H1 (cell line): ENCODE measurements around the gene PEAK1. TPM values are rescaled to one million over a fixed set of nuclear protein-coding genes. Genes with fewer than 3 reads are reported as not detected.

ENCODE experiments used
- CTCF ChIA-PET: fragments of 300-600 bp; sonication (Branson Sonifier 250); formaldehyde crosslinking; loops from one replicate; lab custom pipeline; 2021; ENCODE audit not compliant: partially characterized antibody; lab: Charles Lee
- POLR2A ChIA-PET: fragments of 300-600 bp; sonication (Branson Sonifier 250); formaldehyde crosslinking; loops from one replicate; lab custom pipeline; 2021; ENCODE audit warnings: inconsistent platforms; ENCODE audit not compliant: partially characterized antibody; lab: Charles Lee
- DNase-seq, 2 experiments: peaks; one replicate each; pipeline versions ENCODE4 v3.0.0 to v3.0.0-alpha.2; 2010 to 2022; ENCODE audit warnings: low spot score in 2 of 2, low read depth in 1 of 2, mixed read lengths in 1 of 2
- FAIRE-seq: peaks from 2 replicates; lab custom pipeline; 2011; peaks lifted over from hg19 to GRCh38; lab: Jason Lieb, UNC
- H2AFZ ChIP-seq: 2 replicates; pipeline ENCODE4 v1.8.1; 2012; ENCODE audit warnings: low read length, inconsistent platforms
- H2AK5ac ChIP-seq: 2 replicates; pipeline ENCODE4 v1.6.1; 2013; ENCODE audit warnings: low read depth, low read length
- H2BK120ac ChIP-seq: replicated peaks from 2 replicates; pipeline ENCODE3; 2013; ENCODE audit warnings: low read depth, low read length, inconsistent platforms
- H2BK12ac ChIP-seq: 2 replicates; pipeline ENCODE4 v1.6.1; 2013; ENCODE audit warnings: low read depth, low read length
- H2BK15ac ChIP-seq: 2 replicates; pipeline ENCODE4 v1.6.1; 2013; ENCODE audit warnings: low read length
- H2BK20ac ChIP-seq: 2 replicates; pipeline ENCODE4 v1.6.1; 2013; ENCODE audit warnings: low read length
- H2BK5ac ChIP-seq: 2 replicates; pipeline ENCODE4 v1.6.1; 2013; ENCODE audit warnings: low read depth, low read length
- H3K14ac ChIP-seq: 2 replicates; pipeline ENCODE4 v1.6.1; 2013; ENCODE audit warnings: inconsistent platforms; ENCODE audit not compliant: insufficient read length
- H3K18ac ChIP-seq: 2 replicates; pipeline ENCODE4 v1.6.1; 2013; ENCODE audit warnings: low read length; ENCODE audit errors: extremely low read depth
- H3K23ac ChIP-seq: 2 replicates; pipeline ENCODE4 v1.6.1; 2013; ENCODE audit warnings: inconsistent platforms; ENCODE audit not compliant: insufficient read length
- H3K23me2 ChIP-seq: 2 replicates; pipeline ENCODE4 v1.6.1; 2013; ENCODE audit warnings: low read depth, low read length
- H3K27ac ChIP-seq: 2 replicates; pipeline ENCODE4 v1.6.1; 2011; ENCODE audit warnings: low read depth, low read length, inconsistent platforms
- H3K27me3 ChIP-seq, 4 experiments: replicated peaks in 1 of 4; 1 replicate in 1 of 4; 2 replicates in 3 of 4; pipeline versions ENCODE4 v1.6.1 to v1.8.1; 2011 to 2013; ENCODE audit warnings: low read length in 3 of 4, mild to moderate bottlenecking in 3 of 4, inconsistent platforms in 2 of 4, mixed read lengths in 2 of 4, moderate library complexity in 1 of 4; ENCODE audit not compliant: control insufficient read depth in 3 of 4, insufficient read depth in 3 of 4; ENCODE audit errors: extremely low read depth in 1 of 4
- H3K36me3 ChIP-seq, 4 experiments: 2 replicates each; pipeline versions ENCODE4 v1.6.1 to v1.8.1; 2011 to 2013; ENCODE audit warnings: mild to moderate bottlenecking in 4 of 4, low read length in 3 of 4, moderate library complexity in 2 of 4, control low read depth in 1 of 4, inconsistent platforms in 1 of 4; ENCODE audit not compliant: insufficient read depth in 4 of 4, control insufficient read depth in 2 of 4
- H3K4ac ChIP-seq: replicated peaks from 2 replicates; pipeline ENCODE3; 2013; ENCODE audit warnings: low read length, low read depth, mixed read lengths, inconsistent platforms; ENCODE audit not compliant: insufficient read length
- H3K4me1 ChIP-seq, 4 experiments: replicated peaks in 1 of 4; 1 replicate in 1 of 4; 2 replicates in 3 of 4; pipeline versions ENCODE4 v1.6.1 to v1.8.1; 2011 to 2013; ENCODE audit warnings: low read length in 3 of 4, inconsistent platforms in 2 of 4, mixed read lengths in 1 of 4; ENCODE audit not compliant: insufficient read depth in 4 of 4, control insufficient read depth in 3 of 4
- H3K4me2 ChIP-seq, 2 experiments: 2 replicates each; pipeline versions ENCODE4 v1.6.1 to v1.8.1; 2011 to 2013; ENCODE audit warnings: low read depth in 2 of 2, low read length in 2 of 2, control low read depth in 1 of 2, inconsistent platforms in 1 of 2, mild to moderate bottlenecking in 1 of 2; ENCODE audit not compliant: insufficient read depth in 1 of 2
- H3K4me3 ChIP-seq, 4 experiments: fragments of 200-600, 300-600 bp in 1 of 4; sonication (generic), shearing (Covaris generic), sonication (Bioruptor Twin) in 1 of 4; 2 replicates each; pipeline versions ENCODE4 v1.5.1 to v1.8.1; 2011 to 2016; ENCODE audit warnings: low read length in 4 of 4, low read depth in 3 of 4, control low read depth in 2 of 4, inconsistent platforms in 2 of 4, mild to moderate bottlenecking in 2 of 4, mixed read lengths in 1 of 4, moderate library complexity in 1 of 4; ENCODE audit not compliant: insufficient read depth in 2 of 4; ENCODE audit errors: extremely low read depth in 1 of 4
- H3K56ac ChIP-seq: replicated peaks from 2 replicates; pipeline ENCODE3; 2013; ENCODE audit warnings: low read depth, mild to moderate bottlenecking, mixed read lengths, low read length, inconsistent platforms; ENCODE audit not compliant: insufficient read length
- H3K79me1 ChIP-seq: 2 replicates; pipeline ENCODE4 v1.6.1; 2013; ENCODE audit warnings: low read depth, low read length, control low read depth
- H3K79me2 ChIP-seq, 2 experiments: 2 replicates each; pipeline versions ENCODE4 v1.6.1 to v1.8.1; 2012 to 2013; ENCODE audit warnings: low read length in 2 of 2, mild to moderate bottlenecking in 2 of 2, inconsistent platforms in 1 of 2; ENCODE audit not compliant: insufficient read depth in 2 of 2, control insufficient read depth in 1 of 2
- H3K9ac ChIP-seq, 4 experiments: replicated peaks in 1 of 4; 1 replicate in 1 of 4; 2 replicates in 3 of 4; pipeline versions ENCODE4 v1.6.1 to v1.8.1; 2011 to 2013; ENCODE audit warnings: low read depth in 3 of 4, low read length in 3 of 4, control low read depth in 2 of 4, mild to moderate bottlenecking in 2 of 4, moderate library complexity in 2 of 4, inconsistent platforms in 1 of 4; ENCODE audit errors: extremely low read depth in 1 of 4
- H3K9me3 ChIP-seq, 2 experiments: 2 replicates each; pipeline versions ENCODE4 v1.6.1 to v1.8.1; 2012 to 2013; ENCODE audit warnings: mild to moderate bottlenecking in 2 of 2, moderate library complexity in 2 of 2, control low read depth in 1 of 2, inconsistent platforms in 1 of 2, low read depth in 1 of 2, low read length in 1 of 2, mixed read lengths in 1 of 2; ENCODE audit not compliant: insufficient read depth in 2 of 2
- H4K20me1 ChIP-seq, 2 experiments: replicated peaks in 1 of 2; 2 replicates each; pipeline versions ENCODE3 to v1.8.1; 2011 to 2013; ENCODE audit warnings: inconsistent platforms in 2 of 2, low read length in 2 of 2, mild to moderate bottlenecking in 1 of 2; ENCODE audit not compliant: insufficient read depth in 2 of 2, control insufficient read depth in 1 of 2
- H4K5ac ChIP-seq: 2 replicates; pipeline ENCODE4 v1.6.1; 2013; ENCODE audit warnings: low read length, low read depth, mixed read lengths, inconsistent platforms; ENCODE audit not compliant: insufficient read length
- H4K8ac ChIP-seq: 2 replicates; pipeline ENCODE4 v1.8.0; 2013; ENCODE audit warnings: mild to moderate bottlenecking, moderate library complexity, low read length, inconsistent platforms; ENCODE audit not compliant: insufficient read depth; ENCODE audit errors: extremely low read depth
- H4K91ac ChIP-seq: replicated peaks from 2 replicates; pipeline ENCODE3; 2013; ENCODE audit warnings: low read length, mixed read lengths, inconsistent platforms; ENCODE audit not compliant: insufficient read length
- SRF ChIP-seq: IDR thresholded peaks from 2 replicates; pipeline ENCODE4 v1.6.1; 2011; ENCODE audit warnings: mild to moderate bottlenecking, low read depth, low read length, moderate library complexity
- WGBS, 2 experiments: shearing (Covaris generic) in 1 of 2; methylation state at CpG; one replicate each; pipeline versions ENCODE4 v1.1.6 to v1.1.7; 2013 to 2015; ENCODE audit warnings: low lambda C conversion rate in 2 of 2, mixed read lengths in 2 of 2, inconsistent platforms in 1 of 2, low coverage in 1 of 2, missing lambda C conversion rate in 1 of 2; ENCODE audit not compliant: insufficient replicate concordance in 2 of 2, insufficient coverage in 1 of 2, insufficient read length in 1 of 2; ENCODE audit errors: extremely low coverage in 1 of 2, missing lambda C conversion rate in 1 of 2; 5-methylcytosine and 5-hydroxymethylcytosine counted together
- polyA plus RNA-seq, 7 experiments: library from polyadenylated mRNA; depleted of rRNA in 3 of 7; stranded (reverse) in 5 of 7; unstranded in 2 of 7; fragments of >200 nt in 5 of 7; fragments of 200-250 nt in 2 of 7; gene quantifications; 1 replicate in 5 of 7; 2 replicates in 1 of 7; 4 replicates in 1 of 7; pipeline versions ENCODE4 v1.2.1 to v1.2.3, GENCODE V29; 2011 to 2013; ENCODE audit warnings: missing spikeins in 2 of 7, mixed read lengths in 2 of 7
- total RNA-seq: library from RNA; stranded (reverse); fragmentation: NEBNext Ultra II Directional; extraction: Animal tissue kit (Norgen Biotek cat#: 25700); gene quantifications from 2 replicates; pipeline ENCODE4 v1.2.1, GENCODE V29; 2021

Gene PEAK1
- total and polyA plus RNA-seq, 2 of the 8 experiments (the other 6 are each of a cell fraction or from before 2014, with no cell fraction given): 8.8 to 44.8 TPM

- Histone ChIP-seq H3K23ac (no peak overlapping the region), H3K23me2 (no peaks in the 10 kb centered on the region), H4K8ac (no peak overlapping the region), H4K5ac (no peak overlapping the region), H2AFZ (no peak overlapping the region), H3K36me3 (no peaks in the 10 kb centered on the region), H3K9ac (no peak overlapping the region), H4K91ac (no peak overlapping the region), H3K79me2 (no peaks in the 10 kb centered on the region), H3K56ac (no peak overlapping the region), H3K4me1 (peaks cover 0 to 4% (median 0%) of the 10 kb centered on the region in 4 experiments; a peak in 4 of 7 replicates), H3K18ac (no peak overlapping the region), H3K4me2 (no peak overlapping the region), H3K4me3 (no peak overlapping the region), H3K79me1 (no peaks in the 10 kb centered on the region), H3K9me3 (no peaks in the 10 kb centered on the region), H2BK120ac (no peak overlapping the region), H3K4ac (no peak overlapping the region), H2BK15ac (no peak overlapping the region), H2BK12ac (no peak overlapping the region), H2BK20ac (no peak overlapping the region), H4K20me1 (no peaks in the 10 kb centered on the region), H3K27ac (no peak overlapping the region), H2AK5ac (no peak overlapping the region), H3K27me3 (no peaks in the 10 kb centered on the region), H2BK5ac (no peak overlapping the region), H3K14ac (no peak overlapping the region)
- ChIA-PET CTCF (interaction anchor here (0.7 to 6.8 kb wide), 10 partner anchors 12 to 420 kb away, joined by 4 to 75 read pairs (median 4); no protein-coding TSS in a partner anchor), POLR2A (no interaction called here)
- DNase-seq: no peak
- WGBS, 2 experiments: 83% methylated on average over 4 of the region's 4 CpGs; no CpG with 5 or more reads in 1 of the 2 experiments
- no peak for FAIRE-seq
- no peak for TF ChIP-seq SRF
Observed at GRCh38 chr15:77120576-77120975, 299.3 kb downstream of the PEAK1 start.
